ENCODE results near the gene FADS1.

The FADS1 gene

GRCh38 chr11:61816736-61817455 lies at the start of gene FADS1:
Gene FADS1 (minus strand): TSS chr11:61817003. CDS start chr11:61816929, 74 bp downstream.
- H3K4me3 ChIP-seq (ENCODE audit: low read depth, low read length), result peak within 1 kb of the TSS; percentile 76
- TF ChIP-seq CTCF (IDR thresholded peaks at IDR 0.05; ENCODE audit: low read depth, low read length), result peak; percentile 55

- H3K4me3 ChIP-seq (ENCODE audit: low read depth, low read length), result no peak overlapping the region
- no peak for TF ChIP-seq CTCF (IDR thresholded peaks at IDR 0.05; ENCODE audit: low read depth, low read length)
Measured at GRCh38 chr11:61866231-61866957, 49.6 kb upstream of the FADS1 start.

GRCh38 chr11:61864814-61865775 lies 48.3 kb upstream of the FADS1 start:
- H3K4me3 ChIP-seq (ENCODE audit: low read depth, low read length), result no peak overlapping the region
- no peak for TF ChIP-seq CTCF (IDR thresholded peaks at IDR 0.05; ENCODE audit: low read depth, low read length)

GRCh38 chr11:61863548-61864081 lies 46.8 kb upstream of the FADS1 start:
- no peak overlapping the region for H3K4me3 ChIP-seq (ENCODE audit: low read depth, low read length)
- TF ChIP-seq CTCF (IDR thresholded peaks at IDR 0.05; ENCODE audit: low read depth, low read length), result no peak

GRCh38 chr11:61862714-61863547 lies 46.1 kb upstream of the FADS1 start:
- no peak overlapping the region for H3K4me3 ChIP-seq (ENCODE audit: low read depth, low read length)
- TF ChIP-seq CTCF (IDR thresholded peaks at IDR 0.05; ENCODE audit: low read depth, low read length), result no peak

GRCh38 chr11:61861634-61862033 lies 44.8 kb upstream of the FADS1 start:
- H3K4me3 ChIP-seq (ENCODE audit: low read depth, low read length), result no peak overlapping the region

More at GRCh38 chr11:61861634-61862033, 44.8 kb upstream of the FADS1 start:
- no peak for TF ChIP-seq CTCF (IDR thresholded peaks at IDR 0.05; ENCODE audit: low read depth, low read length)

Measured in WI38 (cell line).